Stimulated activated CD4-positive, alpha-beta T cell treated with anti-CD3 and anti-CD28 coated beads, TNF-alpha, amount 100 ng/mL, for 4 hours (primary cell): ENCODE results near the gene TBATA.
A peak's percentile ranks its signal among the peaks of the same experiment; 100 is the strongest.

ENCODE experiments used
- DNase-seq, 3 experiments: peaks; one replicate each; pipeline ENCODE4 v3.0.0-alpha.2; 2020; ENCODE audit warnings: low read depth in 3 of 3

The TBATA gene

DNA sequence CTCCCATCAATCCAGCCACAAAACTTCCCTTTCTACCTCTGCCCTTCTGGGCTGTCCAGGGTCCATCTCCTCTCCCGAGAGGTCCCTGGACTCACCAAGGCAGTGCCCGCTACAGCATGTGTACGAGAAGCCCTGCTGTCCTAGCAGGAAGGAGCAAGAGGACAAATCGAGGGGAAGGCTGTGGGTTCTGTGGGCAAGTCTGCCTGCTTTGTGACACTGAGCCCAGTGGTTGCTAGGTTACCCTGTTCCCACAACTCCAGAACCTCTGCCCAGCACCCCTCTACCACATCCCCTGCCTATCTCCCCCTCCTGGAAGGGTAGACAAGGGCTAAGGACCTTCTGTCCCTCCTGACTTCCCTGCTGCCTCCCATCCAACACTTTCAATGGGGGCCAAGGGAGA is at the start of gene TBATA:
TBATA (minus strand) TSS at position 188 of the 400 bp plus-strand sequence. CDS start 1,998 bp downstream, outside the sequence.
- DNase-seq = no peak

GRCh38 chr10:70834441-70835151 is 49.4 kb upstream of the TBATA start:
- no peak for DNase-seq

GRCh38 chr10:70834021-70834420 is 48.8 kb upstream of the TBATA start:
- no peak for DNase-seq

GRCh38 chr10:70833601-70834000 is 48.4 kb upstream of the TBATA start:
- DNase-seq = no peak

GRCh38 chr10:70832852-70833528 is 47.8 kb upstream of the TBATA start:
- DNase-seq = no peak

DNA sequence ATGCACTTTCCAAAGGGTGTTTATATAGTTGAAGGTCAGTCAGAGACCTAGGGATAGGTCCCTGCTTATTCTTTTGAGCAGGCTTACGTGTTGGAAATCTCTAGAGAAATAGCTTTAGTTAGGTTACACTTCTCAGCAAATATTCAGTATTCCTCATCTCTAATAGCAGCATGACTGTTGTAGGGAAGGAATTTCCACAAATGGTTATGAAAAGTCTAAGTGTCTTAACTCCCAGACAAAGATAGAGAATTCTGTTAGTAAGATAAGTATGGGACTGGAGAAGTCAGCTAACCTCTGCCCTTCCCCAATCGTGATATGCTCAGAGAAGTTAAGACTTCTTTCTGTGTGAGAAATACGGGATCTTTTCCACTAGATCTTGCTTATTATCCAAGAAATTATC is 47.0 kb upstream of the TBATA start:
- no peak for DNase-seq

DNA sequence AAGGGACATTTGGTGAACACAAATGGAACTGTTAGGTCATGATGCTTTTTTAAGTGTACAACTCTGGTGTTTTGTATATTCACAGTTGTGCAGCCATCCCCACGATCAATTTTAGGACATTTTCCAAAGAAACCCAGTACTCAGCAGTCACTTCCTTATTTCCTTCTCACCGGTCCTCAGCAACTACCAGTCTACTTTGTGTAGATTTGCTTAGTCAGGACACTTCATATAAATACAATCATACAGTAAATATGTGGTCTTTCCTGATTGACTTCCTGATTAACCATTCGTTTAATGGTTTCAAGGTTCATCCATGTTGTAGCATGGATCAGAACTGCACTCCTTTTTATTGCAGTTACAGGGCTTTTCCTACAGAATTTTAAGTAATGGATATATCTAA is 45.0 kb upstream of the TBATA start:
- DNase-seq = no peak

DNA sequence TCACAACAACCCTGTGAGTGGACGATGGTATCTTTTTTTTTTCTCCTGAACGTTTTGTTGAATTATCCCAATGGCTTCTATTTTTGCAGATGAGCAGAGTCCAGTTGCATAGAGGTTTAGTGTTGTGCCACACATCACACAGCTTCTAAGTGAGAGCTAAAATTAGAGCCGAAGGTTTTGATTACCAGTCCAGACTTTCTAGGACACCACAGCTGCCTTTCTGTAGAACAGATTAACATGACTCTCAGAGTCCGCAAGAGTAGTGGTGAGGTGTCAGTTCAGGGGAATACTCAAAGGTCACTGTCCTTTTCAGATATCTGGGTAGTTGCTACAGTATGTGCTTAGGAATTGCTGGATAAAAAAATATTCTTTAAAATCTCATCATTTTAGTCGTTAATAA is 44.4 kb upstream of the TBATA start:
- DNase-seq = no peak

- no peak for DNase-seq
Measured at GRCh38 chr10:70828923-70829322, 43.7 kb upstream of the TBATA start.

GRCh38 chr10:70827086-70827757 is 42.0 kb upstream of the TBATA start:
- DNase-seq = no peak

DNA sequence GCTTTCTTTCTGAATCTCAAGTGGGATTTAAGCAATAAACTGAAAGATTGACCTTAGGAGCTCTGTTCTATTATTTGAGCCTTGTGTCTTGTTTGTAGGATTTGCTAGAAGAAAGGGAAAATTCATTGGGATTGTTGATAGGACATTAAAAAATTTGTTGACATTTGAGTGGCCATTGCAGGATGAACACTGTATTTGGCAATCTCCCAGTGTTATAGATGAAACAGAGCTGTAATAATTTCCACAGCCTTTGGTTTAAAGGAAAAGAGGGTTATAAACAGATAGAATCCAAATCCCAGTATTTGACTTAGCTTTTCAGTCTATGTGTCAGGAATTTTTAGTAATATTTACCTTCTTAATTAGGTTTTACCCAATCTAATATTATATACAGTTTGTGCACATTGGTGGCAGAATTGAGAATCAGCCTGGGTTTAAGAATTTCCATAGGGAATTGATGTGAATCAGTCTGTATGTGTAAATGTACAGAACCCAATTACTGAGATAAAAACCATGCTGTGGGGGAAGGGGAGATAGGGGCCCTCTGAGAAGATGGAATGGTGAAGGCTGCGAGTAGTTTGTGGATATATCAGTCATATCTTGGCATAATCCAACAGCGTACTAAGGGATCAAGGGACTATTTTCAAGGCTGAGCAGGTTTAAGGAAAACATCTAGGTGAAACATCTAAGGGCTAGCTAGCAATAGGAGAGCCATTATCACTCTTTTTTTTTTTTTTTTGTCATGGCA is 37.1 kb upstream of the TBATA start:
- DNase-seq = no peak

DNA sequence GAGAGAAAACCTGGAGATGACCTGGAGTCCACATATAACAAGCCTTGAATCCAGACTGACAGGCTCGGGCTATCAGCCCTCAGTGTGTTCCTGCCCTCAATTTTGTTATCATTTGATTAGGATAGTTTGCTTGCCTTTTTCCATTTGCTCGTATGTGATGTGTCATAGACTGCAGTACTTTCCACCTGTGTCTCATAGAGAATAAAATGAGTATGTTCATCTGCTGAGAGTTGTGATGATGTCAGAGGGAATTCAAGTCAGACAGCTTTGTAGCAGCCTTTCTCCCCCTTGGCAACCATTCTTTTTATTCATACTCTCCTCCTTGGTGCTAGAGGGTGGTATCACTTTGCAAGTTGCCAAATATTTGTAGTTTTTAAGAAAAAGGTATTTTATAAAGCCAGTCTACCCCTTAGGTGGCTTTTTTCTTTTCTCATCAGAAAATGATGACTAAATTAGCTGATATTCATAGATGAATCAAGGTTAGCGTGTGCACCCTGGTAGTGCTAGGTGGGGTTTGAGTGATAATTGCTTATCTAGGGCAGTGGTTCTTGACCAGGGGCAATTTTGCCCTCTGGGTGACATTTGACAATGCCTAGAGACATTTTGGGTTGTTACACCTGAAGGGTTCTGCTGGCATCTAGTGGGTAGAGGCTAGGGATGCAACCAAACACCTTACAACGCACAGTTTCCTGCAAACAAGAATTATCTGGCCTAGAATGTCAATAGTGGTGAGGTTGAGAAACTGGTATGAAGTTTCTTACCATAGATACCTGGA is 36.0 kb upstream of the TBATA start:
- no peak for DNase-seq

GRCh38 chr10:70816220-70816894 is 31.2 kb upstream of the TBATA start:
- DNase-seq = peak; percentile 9 to 28 (median 10)

- peak; percentile 73 to 84 (median 74) for DNase-seq
Measured at GRCh38 chr10:70815504-70816219, 30.5 kb upstream of the TBATA start, which contains the start of gene SGPL1. Gene SGPL1, plus strand, starts transcription at chr10:70815948. Its CDS starts 906 bp downstream, at chr10:70816854.

DNA sequence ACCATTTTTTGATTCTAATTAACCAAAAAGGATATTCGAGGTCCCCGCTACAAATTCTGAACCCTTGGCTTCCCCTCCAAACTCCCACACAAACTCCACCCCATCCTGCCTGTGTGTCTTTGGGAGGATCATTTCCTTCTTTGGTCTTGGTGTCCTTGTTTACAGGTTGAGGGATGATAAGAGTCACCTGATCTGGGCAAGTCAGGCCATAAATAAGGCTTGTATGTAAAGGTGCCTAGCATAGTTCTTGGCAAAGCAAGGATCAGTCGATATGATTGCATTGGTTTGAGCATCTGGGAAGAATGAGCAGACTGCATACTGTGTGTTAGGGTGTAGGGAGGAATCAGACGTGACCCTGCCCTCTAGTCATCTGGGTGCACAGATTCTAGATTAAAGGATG is 28.9 kb upstream of the TBATA start:
- DNase-seq = no peak

GRCh38 chr10:70812814-70813213 is 27.6 kb upstream of the TBATA start:
- no peak for DNase-seq

DNA sequence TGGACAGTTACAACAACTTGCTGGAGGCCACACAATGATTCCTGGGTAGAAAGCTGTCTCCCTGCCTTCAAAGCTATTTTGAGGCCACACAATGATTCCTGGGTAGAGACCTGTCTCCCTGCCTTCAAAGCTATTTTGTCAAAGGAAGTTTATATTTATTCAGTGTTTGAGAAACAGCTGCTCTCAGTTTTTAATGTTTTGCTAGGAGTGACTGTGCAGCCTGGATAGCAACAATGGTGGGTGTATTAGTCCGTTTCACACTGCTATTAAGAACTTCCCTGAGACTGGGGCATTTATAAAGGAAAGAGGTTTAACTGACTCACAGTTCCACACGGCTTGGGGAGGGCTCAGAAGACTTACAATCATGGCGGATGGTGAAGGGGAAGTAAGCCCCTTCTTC is 26.7 kb upstream of the TBATA start:
- DNase-seq = no peak

GRCh38 chr10:70810967-70811366 is 25.8 kb upstream of the TBATA start:
- DNase-seq = no peak

GRCh38 chr10:70809726-70810125 is 24.5 kb upstream of the TBATA start:
- no peak for DNase-seq

DNA sequence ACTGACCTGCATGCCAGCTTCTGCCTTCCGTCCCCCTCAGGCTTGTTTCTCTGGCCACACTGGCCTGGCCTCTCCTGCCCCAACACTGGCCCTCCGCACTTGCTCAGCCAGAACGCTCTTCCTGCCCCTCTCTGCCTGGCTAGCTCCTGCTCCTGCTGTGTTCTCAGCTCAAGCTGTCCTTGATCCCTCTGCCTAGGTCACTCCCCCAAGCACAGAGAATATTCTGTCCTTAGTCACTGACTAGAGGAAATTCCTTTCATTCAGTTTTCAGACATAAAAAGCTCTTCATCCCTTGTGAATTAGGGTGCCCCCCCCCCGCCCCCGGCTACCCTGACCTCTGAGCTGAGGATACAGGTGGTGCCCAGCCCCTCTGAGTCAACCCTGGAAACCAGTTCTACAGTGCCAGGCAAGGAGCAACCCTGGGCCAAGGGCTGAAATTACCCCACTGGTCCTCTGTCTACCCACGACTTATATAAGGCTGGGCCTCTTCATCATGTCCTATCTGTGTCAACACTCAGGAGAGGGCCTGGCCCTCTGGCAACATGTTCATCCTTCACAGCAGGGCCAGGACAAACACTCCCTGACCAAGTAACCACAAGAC is 23.9 kb upstream of the TBATA start:
- DNase-seq = no peak
